Muscle of leg (tissue), 11 donors: ENCODE results near the gene BAD. TPM values are rescaled to one million over a fixed set of nuclear protein-coding genes. Genes with fewer than 3 reads are reported as not detected.
A peak's percentile ranks its signal among the peaks of the same experiment; 100 is the strongest.

Experiments used
- DNase-seq: peaks from one replicate; pipeline ENCODE4 v3.0.0; 2013
- H3K27ac ChIP-seq: one replicate; pipeline ENCODE4 v1.5.1; 2013; ENCODE audit warnings: mild to moderate bottlenecking, low read length, control low read depth
- H3K27me3 ChIP-seq: one replicate; pipeline ENCODE4 v1.6.1; 2013; ENCODE audit warnings: low read length; ENCODE audit not compliant: control insufficient read depth, insufficient read depth
- H3K36me3 ChIP-seq: one replicate; pipeline ENCODE4 v1.6.1; 2013; ENCODE audit warnings: low read length; ENCODE audit not compliant: control insufficient read depth, insufficient read depth
- H3K4me1 ChIP-seq: one replicate; pipeline ENCODE4 v1.6.1; 2013; ENCODE audit warnings: low read length; ENCODE audit not compliant: control insufficient read depth, insufficient read depth
- H3K4me3 ChIP-seq: one replicate; pipeline ENCODE4 v1.5.1; 2013; ENCODE audit warnings: low read length, control low read depth
- H3K9me3 ChIP-seq: replicated peaks from 2 replicates; pipeline ENCODE4 v1.6.1; 2013; ENCODE audit warnings: low read depth, low read length; ENCODE audit not compliant: control insufficient read depth
- WGBS: methylation state at CpG from one replicate; pipeline ENCODE4 v1.1.5; 2013; ENCODE audit warnings: missing lambda C conversion rate; ENCODE audit not compliant: insufficient coverage; 5-methylcytosine and 5-hydroxymethylcytosine counted together
- polyA plus RNA-seq, 8 donors: library from polyadenylated mRNA; unstranded; fragments of 120-200 nt; gene quantifications; one replicate each; pipeline versions ENCODE4 v1.2.1 to v1.2.3, GENCODE V29; 2013; ENCODE audit warnings: inconsistent platforms in 1 of 8, low replicate concordance in 1 of 8; ENCODE audit not compliant: insufficient read length in 8 of 8, insufficient read depth in 1 of 8
- total RNA-seq: library from RNA; stranded (reverse); fragments of 120-200 nt; gene quantifications from one replicate; pipeline ENCODE4 v1.2.4, GENCODE V29; 2013

Gene BAD
- total and polyA plus RNA-seq, 9 donors, result 28.0 to 52.2 (median 35.3) TPM

GRCh38 chr11:64276653-64277431 is 7.6 kb downstream of the BAD start:
- H3K27me3 ChIP-seq, result no peaks in the 10 kb centered on the region
- no peak overlapping the region for H3K4me3 ChIP-seq
- no peaks in the 10 kb centered on the region for H3K9me3 ChIP-seq
- H3K36me3 ChIP-seq, result peaks cover 53% of the 10 kb centered on the region
- H3K27ac ChIP-seq, result no peak overlapping the region
- 88% methylated on average over 13 of the region's 17 CpGs for WGBS
- DNase-seq, result no peak
- peaks cover 8% of the 10 kb centered on the region for H3K4me1 ChIP-seq

DNA sequence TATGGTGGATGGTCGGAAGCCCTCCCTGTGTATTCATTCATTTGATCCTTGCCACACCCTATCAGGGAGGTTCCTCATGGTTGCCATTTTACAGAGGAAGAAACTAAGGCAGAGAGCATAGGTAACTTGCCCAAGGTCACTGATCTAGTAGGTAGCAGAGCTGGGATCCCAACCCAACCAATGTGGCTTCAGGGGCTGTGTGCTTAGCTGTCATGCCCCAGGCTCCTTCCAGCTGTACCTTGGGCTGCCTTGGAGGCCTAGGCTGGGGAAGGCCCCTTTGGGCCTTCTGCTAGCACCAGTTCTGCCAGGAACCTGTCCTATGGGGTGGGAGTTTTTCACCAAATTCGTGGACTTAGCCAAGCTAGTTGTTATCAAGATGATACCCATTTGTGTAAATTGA is 8.6 kb downstream of the BAD start:
- no peak for DNase-seq
- no peak overlapping the region for H3K27ac ChIP-seq
- no CpG with 5 or more reads among the region's 2 CpGs for WGBS
- no peaks in the 10 kb centered on the region for H3K27me3 ChIP-seq
- H3K36me3 ChIP-seq, result peaks cover 48% of the 10 kb centered on the region
- H3K4me3 ChIP-seq, result no peak overlapping the region
- peaks cover 12% of the 10 kb centered on the region for H3K4me1 ChIP-seq
- no peaks in the 10 kb centered on the region for H3K9me3 ChIP-seq

- no peak for DNase-seq
- no peak overlapping the region for H3K4me3 ChIP-seq
- H3K27me3 ChIP-seq, result no peaks in the 10 kb centered on the region
- peaks cover 48% of the 10 kb centered on the region for H3K36me3 ChIP-seq
- peaks cover 14% of the 10 kb centered on the region for H3K4me1 ChIP-seq
- H3K27ac ChIP-seq, result no peak overlapping the region
- no peaks in the 10 kb centered on the region for H3K9me3 ChIP-seq
- WGBS, result 83% methylated on average over 11 of the region's 15 CpGs
Measured at GRCh38 chr11:64275031-64275800, 9.2 kb downstream of the BAD start.

DNA sequence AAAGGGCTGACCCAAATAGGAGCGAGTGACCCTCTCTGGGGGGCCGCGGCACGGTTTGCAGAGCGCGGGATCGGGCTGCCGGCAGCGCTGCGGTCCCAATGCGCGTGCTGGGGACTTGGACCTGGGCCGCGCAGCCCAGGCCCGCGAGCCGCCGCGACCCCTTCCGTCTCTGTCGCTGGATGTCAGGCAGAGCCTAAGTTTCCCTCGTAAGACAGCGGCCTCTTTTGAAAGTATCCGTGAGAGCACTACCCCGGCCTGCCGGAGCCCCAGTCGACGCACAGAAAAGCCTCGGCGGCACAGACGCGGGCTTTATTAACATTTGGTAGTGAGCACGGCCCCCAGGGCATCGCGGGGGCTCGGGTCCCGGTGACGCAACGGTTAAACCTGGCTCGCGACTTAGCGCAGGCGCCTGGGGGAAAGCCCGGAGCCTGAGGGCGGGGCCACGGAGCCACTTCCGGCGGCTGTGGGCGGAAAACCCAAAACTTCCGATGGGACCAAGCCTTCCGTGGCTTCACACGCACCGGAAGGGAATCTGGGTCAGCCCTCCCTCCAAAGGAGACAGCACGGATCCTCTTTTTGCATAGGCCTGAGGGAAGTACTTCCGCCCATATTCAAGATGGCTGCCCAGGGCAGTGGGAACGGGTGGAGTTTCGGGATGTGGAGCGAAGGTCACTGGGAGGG is 14.8 kb downstream of the BAD start:
- peak overlapping the region; percentile 100 for H3K27ac ChIP-seq
- no peaks in the 10 kb centered on the region for H3K9me3 ChIP-seq
- H3K4me1 ChIP-seq, result peaks cover 37% of the 10 kb centered on the region
- peak; percentile 100 for DNase-seq
- no peaks in the 10 kb centered on the region for H3K27me3 ChIP-seq
- under 1% methylated on average over 55 of the region's 58 CpGs for WGBS
- H3K4me3 ChIP-seq, result peak overlapping the region; percentile 80
- peaks cover 33% of the 10 kb centered on the region for H3K36me3 ChIP-seq

DNA sequence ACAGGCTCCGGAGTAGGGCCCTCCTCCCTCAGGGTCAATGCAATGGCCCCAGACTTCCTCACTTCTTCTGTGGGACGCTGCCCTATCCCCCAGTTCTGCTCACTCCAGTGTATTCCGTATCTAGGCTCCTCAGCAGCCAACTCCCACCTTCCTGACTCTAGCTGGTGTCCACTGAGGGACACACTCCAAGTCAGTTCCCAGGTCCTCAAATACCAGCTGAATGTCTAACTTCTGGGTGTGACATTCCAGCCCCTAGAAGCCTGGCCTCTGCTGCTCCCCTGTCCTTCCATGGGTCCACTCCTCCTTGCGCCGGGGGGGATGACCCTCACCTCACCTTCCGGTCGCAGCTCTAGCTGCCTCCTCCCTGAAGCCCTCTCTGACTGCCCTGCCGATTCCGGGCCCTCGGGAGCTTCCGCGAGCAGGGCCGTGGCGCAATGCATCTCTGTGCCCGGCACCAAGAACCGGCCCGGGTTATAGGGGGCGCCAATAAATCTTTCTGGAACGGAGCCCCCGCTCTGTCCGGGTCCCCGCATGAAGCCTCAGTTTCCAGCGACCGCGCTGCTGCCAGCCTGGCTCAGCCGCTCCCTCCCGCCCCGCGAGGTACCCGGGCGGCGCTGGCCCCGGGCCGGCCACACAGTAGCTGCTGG is 15.4 kb downstream of the BAD start:
- Histone ChIP-seq H3K27me3 (no peaks in the 10 kb centered on the region), H3K9me3 (no peaks in the 10 kb centered on the region), H3K27ac (peak overlapping the region; percentile 100), H3K4me1 (peaks cover 37% of the 10 kb centered on the region), H3K4me3 (peak overlapping the region; percentile 80), H3K36me3 (peaks cover 39% of the 10 kb centered on the region)
- under 1% methylated on average over 33 of the region's 34 CpGs for WGBS
- DNase-seq, result peak; percentile 69

- WGBS, result 64% methylated on average over 20 of the region's 23 CpGs
- Histone ChIP-seq H3K4me1 (peaks cover 37% of the 10 kb centered on the region), H3K4me3 (peak overlapping the region; percentile 80), H3K36me3 (peaks cover 38% of the 10 kb centered on the region), H3K27ac (peak overlapping the region; percentile 100), H3K27me3 (no peaks in the 10 kb centered on the region), H3K9me3 (no peaks in the 10 kb centered on the region)
- peak; percentile 59 for DNase-seq
Measured at GRCh38 chr11:64268025-64268892, 16.2 kb downstream of the BAD start.

- no peak overlapping the region for H3K4me3 ChIP-seq
- H3K27me3 ChIP-seq, result no peaks in the 10 kb centered on the region
- no peaks in the 10 kb centered on the region for H3K9me3 ChIP-seq
- 83% methylated on average over 14 of the region's 27 CpGs for WGBS
- peaks cover 34% of the 10 kb centered on the region for H3K4me1 ChIP-seq
- H3K36me3 ChIP-seq, result peaks cover 45% of the 10 kb centered on the region
- peak overlapping the region; percentile 13 for H3K27ac ChIP-seq
- DNase-seq, result no peak
Measured at GRCh38 chr11:64267207-64267945, 17.1 kb downstream of the BAD start.

GRCh38 chr11:64266339-64266738 is 18.1 kb downstream of the BAD start:
- Histone ChIP-seq H3K4me3 (no peak overlapping the region), H3K9me3 (no peaks in the 10 kb centered on the region), H3K27ac (no peak overlapping the region), H3K27me3 (no peaks in the 10 kb centered on the region), H3K36me3 (peaks cover 52% of the 10 kb centered on the region), H3K4me1 (peaks cover 25% of the 10 kb centered on the region)
- WGBS, result 77% methylated on average over 13 of the region's 15 CpGs
- no peak for DNase-seq
